Measurements from ENCODE around the gene ASTE1. TPM values are rescaled to one million over a fixed set of nuclear protein-coding genes. Genes with fewer than 3 reads are reported as not detected.

Gene ASTE1
- total and polyA plus RNA-seq, 2 donors from 2014 or later: 3.9 to 8.9 TPM

- H3K27me3 ChIP-seq (ENCODE audit: control insufficient read depth, insufficient read depth, low read length): no peaks in the 10 kb centered on the region
- no peak overlapping the region for H3K27ac ChIP-seq (ENCODE audit: low read depth in 2 of 2, low read length in 2 of 2)
- no peak for FAIRE-seq
- peaks cover 0 to 5% (median 3%) of the 10 kb centered on the region in 3 donors for H3K36me3 ChIP-seq (ENCODE audit: control insufficient read depth in 2 of 3, insufficient read depth in 3 of 3, low read length in 3 of 3)
- intact Hi-C loops (cut with DNase I): no loop called here
- no peak for TF ChIP-seq CTCF (IDR thresholded peaks at IDR 0.05; ENCODE audit: borderline replicate concordance, extremely low read depth, insufficient read depth)
- H3K9me3 ChIP-seq (ENCODE audit: control insufficient read depth in 2 of 3, insufficient read depth in 1 of 3, low read length in 3 of 3): no peaks in the 10 kb centered on the region
- H3K4me3 ChIP-seq (ENCODE audit: low read length in 3 of 3): peak overlapping the region in 2 of 3 donors; percentile 89 to 96
- DNase-seq: no peak
- peak overlapping the region in 1 of 3 donors; percentile 89 for H3K9ac ChIP-seq (ENCODE audit: low read length in 3 of 3)
- peaks cover 3 to 13% (median 5%) of the 10 kb centered on the region in 3 donors for H3K4me1 ChIP-seq (ENCODE audit: control insufficient read depth in 2 of 3, insufficient read depth in 2 of 3, low read depth in 1 of 3, low read length in 3 of 3)
Measured at GRCh38 chr3:131025539-131025938, 1.1 kb downstream of the ASTE1 start.

- no peak overlapping the region for H3K27ac ChIP-seq (ENCODE audit: low read depth in 2 of 2, low read length in 2 of 2)
- DNase-seq (no peak), FAIRE-seq (no peak)
- H3K9me3 ChIP-seq (ENCODE audit: control insufficient read depth in 2 of 3, insufficient read depth in 1 of 3, low read length in 3 of 3): no peaks in the 10 kb centered on the region
- peaks cover 10 to 20% (median 11%) of the 10 kb centered on the region in 3 donors for H3K36me3 ChIP-seq (ENCODE audit: control insufficient read depth in 2 of 3, insufficient read depth in 3 of 3, low read length in 3 of 3)
- peaks cover 0 to 3% (median under 1%) of the 10 kb centered on the region in 3 donors for H3K4me1 ChIP-seq (ENCODE audit: control insufficient read depth in 2 of 3, insufficient read depth in 2 of 3, low read depth in 1 of 3, low read length in 3 of 3)
- TF ChIP-seq CTCF (IDR thresholded peaks at IDR 0.05; ENCODE audit: borderline replicate concordance, extremely low read depth, insufficient read depth): no peak
- H3K4me3 ChIP-seq (ENCODE audit: low read length in 3 of 3): no peak overlapping the region
- H3K9ac ChIP-seq (ENCODE audit: low read length in 3 of 3): no peak overlapping the region
- no peaks in the 10 kb centered on the region for H3K27me3 ChIP-seq (ENCODE audit: control insufficient read depth, insufficient read depth, low read length)
- intact Hi-C loops (cut with DNase I): no loop called here
Measured at GRCh38 chr3:131020122-131020693, 6.4 kb downstream of the ASTE1 start.

GRCh38 chr3:131018970-131019369 lies 7.7 kb downstream of the ASTE1 start:
- no peak for TF ChIP-seq CTCF (IDR thresholded peaks at IDR 0.05; ENCODE audit: borderline replicate concordance, extremely low read depth, insufficient read depth)
- H3K9me3 ChIP-seq (ENCODE audit: control insufficient read depth in 2 of 3, insufficient read depth in 1 of 3, low read length in 3 of 3): no peaks in the 10 kb centered on the region
- no peak overlapping the region for H3K4me3 ChIP-seq (ENCODE audit: low read length in 3 of 3)
- H3K9ac ChIP-seq (ENCODE audit: low read length in 3 of 3): no peak overlapping the region
- no peaks in the 10 kb centered on the region for H3K4me1 ChIP-seq (ENCODE audit: control insufficient read depth in 2 of 3, insufficient read depth in 2 of 3, low read depth in 1 of 3, low read length in 3 of 3)
- intact Hi-C loops (cut with DNase I): no loop called here
- DNase-seq: no peak
- H3K36me3 ChIP-seq (ENCODE audit: control insufficient read depth in 2 of 3, insufficient read depth in 3 of 3, low read length in 3 of 3): peaks cover 10 to 32% (median 12%) of the 10 kb centered on the region in 3 donors
- H3K27ac ChIP-seq (ENCODE audit: low read depth in 2 of 2, low read length in 2 of 2): no peak overlapping the region
- H3K27me3 ChIP-seq (ENCODE audit: control insufficient read depth, insufficient read depth, low read length): no peaks in the 10 kb centered on the region
- no peak for FAIRE-seq

GRCh38 chr3:131009698-131010097 lies 16.9 kb downstream of the ASTE1 start:
- FAIRE-seq: no peak
- Histone ChIP-seq H3K27ac (ENCODE audit: low read depth in 2 of 2, low read length in 2 of 2) (no peak overlapping the region), H3K4me1 (ENCODE audit: control insufficient read depth in 2 of 3, insufficient read depth in 2 of 3, low read depth in 1 of 3, low read length in 3 of 3) (no peaks in the 10 kb centered on the region), H3K9ac (ENCODE audit: low read length in 3 of 3) (no peak overlapping the region), H3K27me3 (ENCODE audit: control insufficient read depth, insufficient read depth, low read length) (no peaks in the 10 kb centered on the region), H3K4me3 (ENCODE audit: low read length in 3 of 3) (no peak overlapping the region), H3K9me3 (ENCODE audit: control insufficient read depth in 2 of 3, insufficient read depth in 1 of 3, low read length in 3 of 3) (no peaks in the 10 kb centered on the region), H3K36me3 (ENCODE audit: control insufficient read depth in 2 of 3, insufficient read depth in 3 of 3, low read length in 3 of 3) (peaks cover 0 to 8% (median 6%) of the 10 kb centered on the region in 3 donors)
- intact Hi-C loops (cut with DNase I): no loop called here
- DNase-seq: no peak
- no peak for TF ChIP-seq CTCF (IDR thresholded peaks at IDR 0.05; ENCODE audit: borderline replicate concordance, extremely low read depth, insufficient read depth)

Data from kidney (tissue), 14 donors.